CD4-positive, alpha-beta T cell treated with Interferon alpha-2 for 1 hour (primary cell): ENCODE data around the gene ZNF84.

Experiments used
- DNase-seq, 2 donors: peaks; one replicate each; pipeline ENCODE4 v3.0.0-alpha.2; 2020 to 2022

Gene ZNF84

DNA sequence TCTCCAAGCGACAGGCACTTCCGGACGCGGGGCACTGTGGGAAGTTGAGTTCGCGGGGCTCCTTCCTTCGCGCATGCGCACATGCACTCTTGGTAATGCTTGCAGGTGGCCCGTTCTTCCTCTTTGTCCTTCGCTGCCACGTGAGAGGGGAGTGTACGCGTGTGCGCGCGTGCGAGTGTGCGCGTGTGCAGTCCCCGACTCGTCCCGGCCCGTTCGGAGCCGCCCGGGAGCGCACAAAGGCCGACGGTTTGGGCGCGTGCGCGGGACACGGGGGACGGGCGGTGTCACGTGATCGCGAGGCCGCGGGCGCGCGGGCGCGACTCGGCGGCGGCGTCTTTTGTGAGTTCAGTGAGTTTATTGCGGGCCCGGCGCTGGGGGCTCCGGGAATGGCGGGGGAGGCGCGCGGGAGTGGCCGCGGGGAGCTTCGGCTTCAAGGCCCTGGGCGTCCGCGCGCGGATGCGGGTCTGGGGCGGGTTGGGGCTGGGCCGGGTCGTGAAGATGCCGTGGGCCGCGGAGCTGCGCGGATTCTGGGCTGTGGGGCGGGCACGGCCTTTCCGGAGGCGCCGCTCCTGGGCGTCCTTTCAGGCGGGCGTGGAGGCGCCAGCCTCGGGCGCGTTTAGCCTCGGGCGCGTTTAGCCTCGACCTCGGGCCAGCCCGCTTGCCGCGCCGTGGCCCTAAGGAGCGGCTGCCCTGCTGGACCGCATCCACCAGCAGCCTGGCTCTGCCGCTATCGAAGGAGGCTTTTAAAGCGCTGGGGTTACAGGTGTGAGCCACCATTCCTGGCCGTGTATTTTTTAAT lies at the start of gene ZNF84:
TSS of gene ZNF84 (plus strand) at position 303 of the 799 bp plus-strand sequence. CDS start 3,959 bp downstream, outside the sequence.
- DNase-seq, result peak; percentile 98 to 99

GRCh38 chr12:132998741-132999140 lies 38.6 kb upstream of the ZNF84 start:
- no peak for DNase-seq

GRCh38 chr12:133010657-133011297 lies 26.5 kb upstream of the ZNF84 start:
- DNase-seq, result no peak

GRCh38 chr12:133023566-133023965 lies 13.7 kb upstream of the ZNF84 start:
- DNase-seq, result no peak

- DNase-seq, result no peak
These were observed 10.3 kb upstream of the ZNF84 start for GRCh38 chr12:133026996-133027395.

GRCh38 chr12:133038118-133038709 lies 905 bp downstream of the ZNF84 start:
- no peak for DNase-seq

GRCh38 chr12:133046698-133047097 lies 9.4 kb downstream of the ZNF84 start:
- no peak for DNase-seq

GRCh38 chr12:133057446-133057845 lies 20.1 kb downstream of the ZNF84 start:
- DNase-seq, result no peak

DNA sequence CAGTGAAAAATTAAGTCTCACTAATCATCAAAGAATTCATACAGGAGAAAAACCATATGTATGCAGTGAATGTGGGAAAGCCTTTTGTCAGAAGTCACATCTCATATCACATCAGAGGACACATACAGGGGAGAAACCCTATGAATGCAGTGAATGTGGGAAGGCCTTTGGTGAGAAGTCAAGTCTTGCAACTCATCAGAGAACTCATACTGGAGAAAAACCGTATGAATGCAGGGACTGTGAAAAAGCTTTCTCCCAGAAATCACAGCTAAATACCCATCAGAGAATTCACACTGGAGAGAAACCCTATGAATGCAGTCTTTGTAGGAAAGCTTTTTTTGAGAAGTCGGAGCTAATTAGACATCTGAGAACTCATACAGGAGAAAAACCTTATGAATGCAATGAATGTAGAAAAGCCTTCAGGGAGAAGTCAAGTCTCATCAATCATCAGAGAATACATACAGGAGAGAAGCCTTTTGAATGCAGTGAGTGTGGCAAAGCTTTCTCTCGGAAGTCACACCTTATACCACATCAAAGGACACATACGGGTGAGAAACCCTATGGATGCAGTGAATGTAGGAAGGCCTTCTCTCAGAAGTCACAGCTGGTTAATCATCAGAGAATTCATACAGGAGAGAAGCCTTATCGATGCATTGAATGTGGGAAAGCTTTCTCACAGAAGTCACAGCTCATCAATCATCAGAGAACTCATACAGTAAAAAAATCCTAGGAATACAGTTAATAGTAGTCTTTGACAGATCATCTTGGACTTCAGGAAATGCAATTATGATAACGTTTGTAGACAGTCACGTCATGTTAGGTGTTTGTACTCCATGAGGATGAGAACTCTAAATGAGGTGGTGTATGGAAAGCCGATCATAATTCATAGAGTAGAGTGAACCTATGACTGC lies 21.1 kb downstream of the ZNF84 start:
- no peak for DNase-seq

GRCh38 chr12:133061954-133062353 lies 24.6 kb downstream of the ZNF84 start:
- no peak for DNase-seq

GRCh38 chr12:133063556-133063955 lies 26.2 kb downstream of the ZNF84 start:
- no peak for DNase-seq

GRCh38 chr12:133073836-133074235 lies 36.5 kb downstream of the ZNF84 start:
- DNase-seq, result no peak

GRCh38 chr12:133080026-133080367 lies 42.7 kb downstream of the ZNF84 start:
- peak; percentile 98 to 99 for DNase-seq

- peak; percentile 96 to 98 for DNase-seq
These were observed 43.3 kb downstream of the ZNF84 start, which contains the start of gene ZNF140 for GRCh38 chr12:133080368-133081158. Gene ZNF140, plus strand, starts transcription at chr12:133080923. Its CDS starts 398 bp downstream, at chr12:133081321.

GRCh38 chr12:133081159-133081780 lies 44.0 kb downstream of the ZNF84 start:
- peak in 1 of 2 donors; percentile 12 for DNase-seq

- no peak for DNase-seq
These were observed 46.0 kb downstream of the ZNF84 start for GRCh38 chr12:133083345-133083744.

DNA sequence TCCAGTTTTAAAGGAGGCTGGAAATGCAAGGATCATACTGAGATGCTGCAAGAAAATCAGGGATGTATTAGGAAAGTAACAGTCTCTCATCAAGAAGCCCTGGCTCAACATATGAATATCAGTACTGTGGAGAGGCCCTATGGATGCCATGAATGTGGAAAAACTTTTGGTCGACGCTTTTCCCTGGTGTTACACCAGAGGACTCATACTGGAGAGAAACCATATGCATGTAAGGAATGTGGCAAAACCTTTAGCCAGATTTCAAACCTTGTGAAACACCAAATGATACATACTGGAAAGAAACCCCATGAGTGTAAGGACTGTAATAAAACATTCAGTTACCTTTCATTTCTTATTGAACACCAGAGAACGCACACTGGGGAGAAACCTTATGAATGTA lies 68.3 kb downstream of the ZNF84 start:
- no peak for DNase-seq

GRCh38 chr12:133106253-133106652 lies 68.9 kb downstream of the ZNF84 start:
- DNase-seq, result no peak

DNA sequence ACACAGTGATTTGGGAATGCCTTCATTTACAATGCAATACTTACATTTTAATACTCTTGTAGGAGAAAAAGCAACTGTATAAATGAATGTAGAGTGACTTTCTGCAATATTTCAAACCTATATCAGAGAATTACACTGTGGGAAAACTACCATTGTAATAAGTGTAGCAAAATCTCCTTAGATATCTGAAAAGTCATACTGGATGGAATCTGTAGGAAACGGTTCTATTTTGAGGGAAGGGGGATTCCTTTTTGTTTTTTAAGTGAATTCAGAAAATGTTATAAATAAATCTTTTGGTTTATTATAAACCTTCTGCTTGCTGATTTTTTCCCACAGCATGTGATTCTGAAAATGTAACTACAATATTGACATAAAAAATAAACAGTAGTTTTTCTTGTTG lies 69.8 kb downstream of the ZNF84 start:
- no peak for DNase-seq

- DNase-seq, result no peak
These were observed 70.8 kb downstream of the ZNF84 start for GRCh38 chr12:133108150-133108549.
